Fibroblast of skin of right biceps (primary cell): ENCODE data around the gene MYO18B.

Source experiments
- DNase-seq: peaks from one replicate; pipeline ENCODE4 v3.0.0-alpha.2; 2013

The MYO18B gene

GRCh38 chr22:25712661-25713400, 29.2 kb upstream of the MYO18B start:
- DNase-seq: no peak

GRCh38 chr22:25714070-25714469, 27.9 kb upstream of the MYO18B start:
- DNase-seq: no peak

GRCh38 chr22:25714739-25715138, 27.2 kb upstream of the MYO18B start:
- no peak for DNase-seq

GRCh38 chr22:25716637-25717036, 25.4 kb upstream of the MYO18B start:
- DNase-seq: no peak

GRCh38 chr22:25718135-25718840, 23.7 kb upstream of the MYO18B start:
- DNase-seq: no peak

GRCh38 chr22:25722223-25722622, 19.8 kb upstream of the MYO18B start:
- DNase-seq: no peak

- DNase-seq: no peak
Measured at GRCh38 chr22:25722626-25723025, 19.4 kb upstream of the MYO18B start.

- no peak for DNase-seq
Measured at GRCh38 chr22:25726241-25726640, 15.7 kb upstream of the MYO18B start.

GRCh38 chr22:25728071-25728470, 13.9 kb upstream of the MYO18B start:
- DNase-seq: no peak

GRCh38 chr22:25729016-25729995, 12.7 kb upstream of the MYO18B start:
- no peak for DNase-seq

GRCh38 chr22:25735650-25736049, 6.3 kb upstream of the MYO18B start:
- no peak for DNase-seq

GRCh38 chr22:25736378-25737011, 5.5 kb upstream of the MYO18B start:
- DNase-seq: no peak

- DNase-seq: no peak
Measured at GRCh38 chr22:25739659-25740344, 2.2 kb upstream of the MYO18B start.

- DNase-seq: no peak
Measured at GRCh38 chr22:25742918-25743708, 1.1 kb downstream of the MYO18B start.

- no peak for DNase-seq
Measured at GRCh38 chr22:25744694-25745093, 2.7 kb downstream of the MYO18B start.

GRCh38 chr22:25745341-25746011, 3.5 kb downstream of the MYO18B start:
- peak; percentile 29 for DNase-seq

GRCh38 chr22:25746012-25746373, 4.0 kb downstream of the MYO18B start:
- no peak for DNase-seq

GRCh38 chr22:25747245-25747944, 5.4 kb downstream of the MYO18B start:
- peak; percentile 57 for DNase-seq

- DNase-seq: no peak
Measured at GRCh38 chr22:25748140-25748539, 6.2 kb downstream of the MYO18B start.

- DNase-seq: no peak
Measured at GRCh38 chr22:25748704-25749103, 6.7 kb downstream of the MYO18B start.
